Hematopoietic multipotent progenitor cell treated with erythropoietin and hydrocortisone succinate and interleukin-3 and kit ligand, for 6 days (in vitro differentiated cells): ENCODE measurements around the gene BCAT1.
"Not testable (repeated sequence)": the region's sequence is repeated elsewhere in the genome, so short reads cannot be mapped to it uniquely, and the experiment has no call there.

ENCODE experiments used
- DNase-seq: peaks from one replicate; pipeline ENCODE4 v3.0.0-alpha.2; 2015

Gene BCAT1

DNA sequence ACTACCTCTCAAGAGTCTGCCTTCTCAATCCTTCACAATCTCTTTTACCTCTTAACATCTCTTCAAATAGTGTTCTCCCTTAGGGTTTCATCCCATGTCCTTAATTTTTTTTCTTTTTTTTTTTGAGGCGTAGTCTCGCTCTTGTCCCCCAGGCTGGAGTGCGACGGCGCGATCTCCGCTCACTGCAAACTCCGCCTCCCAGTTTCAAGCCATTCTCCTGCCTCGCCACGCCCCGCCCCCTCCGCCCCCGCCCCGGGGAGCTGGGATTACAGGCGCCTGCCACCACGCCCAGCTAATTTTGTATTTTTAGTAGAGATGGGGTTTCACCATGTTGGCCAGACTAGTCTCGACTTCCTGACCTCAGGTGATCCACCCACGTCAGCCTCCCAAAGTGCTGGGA is 7.0 kb upstream of the BCAT1 start:
- no peak for DNase-seq

DNA sequence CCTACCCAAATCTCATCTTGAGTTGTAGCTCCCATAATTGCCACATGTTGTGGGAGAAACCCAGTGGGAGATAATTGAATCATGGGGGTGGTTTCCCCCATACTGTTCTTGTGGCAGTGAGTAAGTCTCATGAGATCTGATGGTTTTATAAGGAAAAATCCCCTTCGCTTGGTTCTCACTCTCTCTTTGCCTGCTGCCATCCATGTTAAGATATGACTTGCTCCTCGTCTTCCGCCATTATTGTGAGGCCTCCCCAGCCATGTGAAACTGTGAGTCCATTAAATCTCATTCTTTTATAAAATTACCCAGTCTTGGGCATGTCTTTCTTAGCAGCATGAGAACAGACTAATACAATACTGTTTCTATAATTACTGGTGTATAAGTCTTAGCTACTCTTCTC is 6.5 kb upstream of the BCAT1 start:
- DNase-seq: no peak

DNA sequence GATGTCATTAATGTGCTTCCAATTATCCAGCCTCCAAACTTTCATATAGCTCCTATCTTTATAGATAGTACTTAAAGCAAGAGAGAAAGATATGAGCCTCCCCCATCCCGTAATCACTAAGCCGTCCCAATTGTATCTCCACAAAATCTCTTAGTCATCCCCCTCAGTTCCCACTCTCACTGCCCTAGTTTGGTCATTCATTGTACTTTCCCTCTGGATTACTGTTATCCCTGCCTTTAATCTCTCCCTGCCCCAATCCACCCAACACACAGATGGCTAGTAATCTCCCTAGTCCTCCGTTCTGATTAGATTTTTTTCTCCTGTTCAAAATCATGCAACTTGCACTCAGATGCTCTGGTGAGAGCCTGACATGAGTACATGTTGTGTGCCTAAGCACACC is 5.4 kb upstream of the BCAT1 start:
- no peak for DNase-seq

DNA sequence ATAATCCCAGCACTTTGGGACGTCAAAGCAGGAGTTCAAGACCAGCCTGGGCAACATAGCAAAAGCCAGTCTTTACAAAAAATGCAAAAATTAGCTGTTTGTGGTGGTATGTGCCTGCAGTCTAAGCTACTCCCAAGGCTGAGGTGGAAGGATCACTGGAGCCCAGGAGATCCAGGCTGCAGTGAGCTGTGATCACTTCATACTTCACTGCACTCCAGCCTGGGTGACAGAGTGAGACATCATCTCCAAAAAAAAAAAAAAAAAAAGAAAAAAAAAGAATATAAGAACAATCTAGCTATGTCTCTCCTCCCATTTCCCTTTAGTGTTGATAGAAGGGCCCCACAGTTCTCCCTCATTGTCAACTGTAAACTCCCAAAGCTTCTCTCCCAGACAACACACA is 3.5 kb upstream of the BCAT1 start:
- DNase-seq: no peak

DNA sequence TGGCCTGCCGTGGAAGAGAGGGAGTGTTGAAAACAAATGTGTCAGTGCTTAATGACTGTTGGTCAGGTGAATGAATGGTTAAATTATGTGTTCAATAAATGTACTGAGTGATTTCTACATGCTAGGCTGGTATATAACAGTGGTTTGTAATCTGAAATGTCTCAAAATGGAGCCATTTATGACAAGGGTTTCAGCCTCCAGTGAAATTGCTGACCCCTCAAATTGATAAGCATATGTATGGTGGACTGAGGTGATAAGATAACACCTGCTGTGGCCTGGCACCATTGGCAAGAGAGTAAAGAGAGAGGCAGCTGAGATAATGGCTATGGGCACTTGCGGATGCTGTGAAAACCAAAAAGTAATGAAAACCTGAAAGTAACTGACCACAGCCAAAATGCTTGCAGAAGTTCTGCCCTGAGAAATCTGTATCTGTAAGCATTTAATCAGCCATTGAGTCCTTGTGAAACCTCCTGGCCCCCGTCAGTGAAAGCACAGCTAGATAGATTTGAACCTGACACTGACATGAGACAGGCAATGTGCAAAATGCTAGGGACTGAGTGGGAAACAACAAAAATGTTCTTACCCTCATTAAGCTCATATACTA is 1.4 kb upstream of the BCAT1 start:
- DNase-seq: peak; percentile 92

DNA sequence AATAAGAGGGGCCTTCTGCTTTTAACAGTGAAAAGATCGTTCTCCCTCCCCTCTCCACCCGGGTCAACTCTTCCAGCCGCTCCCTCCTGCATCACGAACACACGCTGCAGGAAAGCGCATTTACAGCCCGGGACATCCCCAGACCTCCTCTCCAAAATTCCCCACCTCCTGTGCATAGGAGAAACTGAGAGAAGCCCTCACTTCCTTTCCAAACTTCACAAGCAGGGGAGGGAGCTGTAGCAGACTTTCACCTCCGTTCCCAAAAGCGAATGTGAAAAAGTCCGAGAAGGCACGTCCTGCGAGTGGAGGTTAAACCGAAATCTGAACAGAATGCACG is 513 bp downstream of the BCAT1 start:
- DNase-seq: peak; percentile 54

DNA sequence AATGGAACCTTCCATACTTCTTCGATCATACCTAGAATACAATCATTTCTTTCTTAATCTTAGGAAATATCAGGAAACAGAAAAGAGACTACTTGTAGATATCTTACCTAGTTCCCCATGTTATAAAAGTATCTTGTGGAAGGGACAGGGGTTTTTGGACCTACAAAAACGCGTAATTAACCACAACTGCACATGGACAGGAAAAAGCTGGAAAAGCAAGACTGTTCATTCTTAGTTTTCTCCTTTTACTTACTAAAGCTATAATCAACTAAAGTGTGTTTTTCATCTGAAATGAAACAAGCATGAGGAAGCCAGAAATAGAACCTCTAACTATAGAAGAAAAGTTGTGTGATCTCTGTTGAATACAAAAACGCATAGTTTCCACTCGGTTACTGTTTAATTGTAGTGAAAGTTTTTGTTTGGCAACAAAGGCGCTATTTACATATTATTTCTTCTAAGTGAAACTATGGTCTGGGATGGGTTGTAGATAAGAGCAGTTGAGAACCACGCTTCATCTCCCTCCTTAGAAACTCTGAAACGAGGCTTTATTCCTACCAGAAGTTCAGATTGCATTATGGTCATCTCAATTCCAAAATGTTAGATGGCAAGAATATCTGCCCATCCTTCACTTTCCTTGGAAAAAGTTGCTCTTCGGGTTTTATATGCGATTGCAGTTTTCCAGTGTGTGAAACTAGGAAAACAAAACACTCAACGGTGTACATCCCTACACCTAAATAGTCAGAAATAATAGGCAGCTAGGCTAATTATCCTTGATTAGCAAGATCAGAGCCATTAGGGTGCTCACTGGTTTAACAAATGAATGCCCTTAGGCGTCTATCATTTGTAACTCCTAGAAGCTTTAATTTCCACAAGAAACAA is 1.1 kb downstream of the BCAT1 start:
- peak; percentile 61 for DNase-seq

DNA sequence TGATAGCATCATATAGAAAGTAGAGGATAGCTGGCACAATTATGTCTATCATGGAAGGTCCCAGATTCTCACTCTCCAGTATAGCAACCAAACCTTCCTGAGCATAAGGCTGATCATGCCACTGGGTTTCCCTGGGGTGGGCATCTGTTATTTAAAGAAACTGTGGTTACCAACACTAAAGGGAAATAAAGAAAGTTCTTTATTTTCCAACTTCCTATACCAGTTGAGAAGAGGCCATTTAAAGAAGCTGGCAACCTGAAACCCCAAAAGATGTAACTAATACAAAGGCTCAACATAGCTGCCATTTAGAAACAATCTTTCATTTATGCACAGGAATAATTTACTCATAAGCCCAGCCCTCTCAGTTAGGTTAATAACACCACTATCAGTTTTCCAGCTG is 3.1 kb downstream of the BCAT1 start:
- DNase-seq: peak; percentile 39

DNA sequence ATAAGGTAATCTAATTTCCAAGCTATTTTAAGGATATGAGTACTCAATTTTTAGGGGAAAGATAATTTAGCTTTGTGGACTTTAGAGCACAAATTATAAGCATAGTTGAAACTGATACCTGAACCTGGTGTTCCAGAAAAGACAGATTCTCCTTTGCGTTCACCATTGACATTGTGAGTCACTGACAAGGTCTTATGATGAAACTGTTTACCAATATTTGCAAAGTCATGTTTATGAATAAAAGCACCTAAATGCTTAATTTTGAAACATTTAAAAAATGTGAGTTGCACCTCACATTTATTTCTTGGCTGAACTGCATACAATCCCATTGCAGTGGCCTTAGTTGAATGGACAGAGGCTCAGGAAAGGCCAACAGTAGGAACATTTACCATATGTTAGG is 3.9 kb downstream of the BCAT1 start:
- no peak for DNase-seq

DNA sequence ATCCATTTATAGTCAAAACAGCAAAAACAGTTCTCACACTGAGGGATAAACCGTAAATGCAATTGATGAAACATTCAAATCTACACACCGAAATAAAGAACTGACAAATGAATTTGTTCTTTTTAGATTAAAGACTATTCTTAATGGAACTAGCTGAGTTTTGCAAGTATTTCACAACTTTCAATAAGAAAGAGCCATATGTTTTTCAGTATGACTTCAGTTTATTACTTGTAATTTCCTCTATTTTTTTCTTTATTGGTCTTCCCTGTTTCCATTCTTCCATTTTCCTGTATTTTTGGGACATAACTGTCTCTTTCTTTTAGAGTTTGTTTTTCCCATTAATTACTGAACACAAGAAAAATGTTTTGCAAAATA is 4.3 kb downstream of the BCAT1 start:
- no peak for DNase-seq

DNA sequence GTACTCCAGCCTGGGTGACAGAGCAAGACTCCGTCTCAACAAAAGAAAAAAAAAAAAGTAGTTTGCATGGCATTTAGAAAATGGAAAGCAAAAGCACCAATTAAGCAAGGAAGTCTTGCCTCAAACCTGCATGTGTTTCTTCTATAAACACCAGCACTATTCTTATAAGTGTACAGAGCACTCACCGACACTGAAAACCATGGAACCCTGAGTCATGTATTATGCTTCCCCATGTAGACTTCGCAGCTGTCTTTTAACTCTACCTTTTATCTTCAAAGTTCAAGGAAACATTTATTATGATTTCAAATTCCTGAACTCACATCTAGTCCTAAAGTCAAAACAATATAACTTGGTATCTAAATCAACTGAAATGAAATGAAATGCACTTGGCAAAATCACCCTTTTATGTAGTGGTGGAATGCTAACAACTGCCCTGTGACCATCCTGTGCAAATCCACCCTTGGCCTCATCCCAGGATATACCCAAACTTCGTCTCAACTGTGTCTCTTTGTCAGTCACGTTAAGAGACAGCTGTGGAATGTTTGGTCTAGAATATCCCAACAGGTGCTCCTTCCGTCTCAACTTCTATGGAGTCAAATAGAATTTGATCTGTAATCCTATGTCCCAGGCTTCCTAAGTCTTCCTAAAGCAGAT is 4.8 kb downstream of the BCAT1 start:
- no peak for DNase-seq

DNA sequence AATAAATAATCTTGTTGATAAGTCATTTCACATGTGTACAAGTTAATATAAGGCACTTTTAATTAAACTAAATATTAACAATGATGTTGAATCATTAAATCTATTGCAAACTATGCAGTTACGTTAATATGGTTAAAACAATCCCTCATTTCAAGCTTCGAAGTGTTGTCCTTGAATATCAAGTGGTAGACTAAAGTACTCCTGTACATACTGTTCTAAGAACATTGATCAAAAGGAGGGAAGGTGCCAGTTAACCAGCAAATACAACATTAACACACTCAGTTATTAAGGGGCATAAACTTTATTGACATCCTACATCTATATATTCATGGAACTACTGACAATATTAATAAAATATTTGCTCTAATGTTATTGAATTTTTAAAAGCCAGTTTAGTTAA is 8.7 kb downstream of the BCAT1 start:
- no peak for DNase-seq

DNA sequence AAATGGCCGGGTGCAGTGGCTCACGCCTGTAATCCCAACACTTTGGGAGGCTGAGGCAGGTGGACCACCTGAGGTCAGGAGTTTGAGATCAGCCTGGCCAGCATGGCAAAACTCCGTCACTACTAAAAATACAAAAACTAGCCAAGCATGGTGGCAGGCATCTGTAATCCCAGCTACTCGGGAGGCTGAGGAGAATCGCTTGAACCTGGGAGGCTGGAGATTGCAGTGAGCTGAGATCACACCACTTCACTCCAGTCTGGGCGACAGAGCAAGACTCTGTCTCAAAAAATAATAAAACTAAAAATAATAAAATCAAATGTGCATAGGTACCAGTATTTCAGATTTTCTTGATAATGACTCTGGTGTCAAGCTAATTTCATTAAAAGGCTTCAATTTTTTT is 9.3 kb downstream of the BCAT1 start:
- DNase-seq: not testable (repeated sequence)

DNA sequence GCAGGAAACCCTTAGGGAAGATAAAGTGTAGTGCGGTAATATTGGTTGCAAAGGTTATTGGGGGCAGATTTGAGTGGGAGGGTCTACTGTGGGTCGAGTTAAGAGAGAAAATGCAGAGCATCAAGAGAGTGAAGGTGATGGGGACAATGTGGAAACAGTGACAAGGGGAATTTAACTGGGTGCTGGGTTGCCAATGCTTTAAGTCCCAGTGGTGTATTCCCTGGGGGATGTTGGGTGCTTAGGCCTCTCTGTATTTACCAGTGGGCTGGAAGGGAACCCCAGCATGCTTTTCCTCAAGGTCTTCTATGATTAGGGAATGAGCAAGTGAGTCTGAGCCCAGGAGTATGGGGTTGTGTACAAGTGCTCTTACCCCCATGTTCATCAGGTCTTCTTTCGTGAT is 10.6 kb downstream of the BCAT1 start:
- no peak for DNase-seq

DNA sequence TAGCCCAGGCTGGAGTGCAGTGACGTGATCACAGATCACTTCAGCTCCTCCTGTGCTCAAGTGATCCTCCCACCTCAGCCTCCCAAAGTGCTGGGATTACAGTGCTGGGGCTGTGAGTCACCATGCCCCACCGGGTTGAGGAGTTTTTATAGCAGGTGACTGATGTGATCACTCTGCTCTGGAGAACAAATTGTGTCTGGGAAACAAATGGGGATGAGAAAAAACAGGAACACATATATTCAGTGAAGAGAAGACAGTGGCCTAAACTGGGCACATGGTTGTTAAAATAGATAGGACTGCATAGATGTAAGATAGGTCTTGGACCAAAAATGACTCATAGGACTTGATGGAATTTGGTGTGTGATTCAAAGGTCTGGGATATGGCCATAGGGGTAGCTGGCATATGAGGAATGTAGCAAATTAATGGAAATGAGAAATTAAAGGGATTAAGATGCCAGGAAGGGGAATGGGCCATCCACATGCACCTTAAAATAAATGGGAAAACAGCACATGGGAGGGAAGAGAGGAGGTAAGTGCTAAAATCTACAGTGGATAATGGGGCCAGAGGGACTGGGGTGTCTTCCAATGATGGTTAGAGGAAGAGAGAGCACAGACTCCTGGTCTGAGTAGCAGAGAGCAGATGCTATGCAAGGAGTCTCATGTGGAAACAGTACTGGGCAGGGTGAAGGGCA is 11.2 kb downstream of the BCAT1 start:
- no peak for DNase-seq

DNA sequence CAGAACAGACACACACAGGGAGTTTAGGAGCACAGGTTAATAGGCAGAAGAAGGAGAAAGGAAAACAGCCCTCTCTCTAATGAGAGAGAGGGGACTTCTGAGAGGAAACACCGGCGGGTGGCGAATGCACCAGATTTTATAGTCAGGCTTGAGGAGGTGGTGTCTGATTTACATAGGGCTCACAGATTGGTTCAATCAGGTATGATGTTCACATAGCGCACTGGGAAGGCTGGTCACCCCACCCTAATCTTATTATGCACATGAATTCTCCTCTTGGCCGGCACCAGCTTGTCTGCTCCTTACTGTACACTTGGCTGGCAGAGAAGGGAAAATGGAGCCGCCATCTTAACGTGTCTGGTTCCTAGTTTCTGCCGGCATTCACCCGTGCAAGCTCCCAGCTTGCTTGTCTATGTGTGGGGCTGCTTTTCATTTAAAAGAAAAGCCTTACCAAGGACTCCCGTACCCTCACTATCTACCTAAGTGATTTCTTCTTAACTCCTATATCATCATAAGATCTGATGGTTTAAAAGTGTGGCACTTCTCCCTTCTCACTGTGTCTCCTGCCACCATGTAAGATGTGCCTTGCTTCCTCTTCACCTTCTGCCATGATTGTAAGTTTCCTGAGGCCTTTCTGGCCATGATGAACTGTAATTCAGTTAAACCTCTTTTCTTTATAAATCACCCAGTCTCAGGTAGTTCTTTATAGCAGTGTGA is 15.1 kb downstream of the BCAT1 start:
- no peak for DNase-seq

DNA sequence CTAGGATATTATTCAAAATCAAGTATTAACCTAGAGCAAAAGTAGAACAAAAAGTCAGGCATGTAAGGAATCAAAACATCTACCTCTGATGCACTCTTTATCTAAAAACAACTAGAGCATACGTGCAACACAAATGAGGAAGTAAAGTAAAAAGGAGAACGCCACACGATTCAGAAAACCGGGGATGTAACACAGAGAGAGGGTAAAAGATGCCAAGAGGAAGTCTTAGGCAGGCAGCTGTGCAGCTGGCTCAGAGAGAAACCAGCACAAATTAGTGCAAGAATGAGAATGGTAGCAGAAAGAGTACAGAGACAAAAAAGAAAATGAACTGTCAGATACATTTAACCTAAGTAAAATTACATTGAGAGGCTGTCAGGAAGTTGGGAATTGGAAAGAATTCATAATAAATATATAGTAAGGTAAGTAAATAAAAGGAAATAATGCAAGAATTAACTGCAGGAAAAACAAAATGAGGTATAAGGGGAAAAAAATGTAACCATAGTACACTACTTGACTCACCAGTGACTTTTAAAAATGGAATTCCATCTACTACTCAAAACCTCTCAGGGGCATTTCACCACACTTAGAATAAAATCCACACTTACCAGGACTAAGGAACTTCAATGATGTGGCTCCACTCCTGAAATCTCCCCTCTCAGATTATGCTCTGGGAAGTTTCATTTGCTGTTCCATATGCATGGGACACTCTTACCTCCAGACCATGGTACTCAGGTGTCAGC is 17.1 kb downstream of the BCAT1 start:
- DNase-seq: peak; percentile 76

DNA sequence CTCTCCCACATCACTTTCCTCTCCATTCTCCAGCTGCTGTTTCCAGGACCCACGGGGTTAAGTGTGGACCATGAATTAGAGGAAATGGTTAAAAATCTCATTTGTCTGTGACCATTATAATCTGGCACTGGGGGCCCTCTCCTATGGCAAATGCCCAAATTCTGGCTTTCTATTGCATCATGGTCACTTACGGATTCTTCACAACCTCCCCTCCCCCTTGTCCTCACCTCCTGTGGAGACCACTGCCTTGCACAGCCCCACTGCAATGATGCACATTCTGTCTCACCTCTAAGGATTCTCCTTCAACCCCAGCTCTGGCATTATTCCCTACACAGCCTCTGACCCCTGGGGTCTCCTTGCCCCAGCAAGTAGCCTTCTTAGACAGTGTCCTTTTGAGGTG is 18.9 kb downstream of the BCAT1 start:
- DNase-seq: no peak

DNA sequence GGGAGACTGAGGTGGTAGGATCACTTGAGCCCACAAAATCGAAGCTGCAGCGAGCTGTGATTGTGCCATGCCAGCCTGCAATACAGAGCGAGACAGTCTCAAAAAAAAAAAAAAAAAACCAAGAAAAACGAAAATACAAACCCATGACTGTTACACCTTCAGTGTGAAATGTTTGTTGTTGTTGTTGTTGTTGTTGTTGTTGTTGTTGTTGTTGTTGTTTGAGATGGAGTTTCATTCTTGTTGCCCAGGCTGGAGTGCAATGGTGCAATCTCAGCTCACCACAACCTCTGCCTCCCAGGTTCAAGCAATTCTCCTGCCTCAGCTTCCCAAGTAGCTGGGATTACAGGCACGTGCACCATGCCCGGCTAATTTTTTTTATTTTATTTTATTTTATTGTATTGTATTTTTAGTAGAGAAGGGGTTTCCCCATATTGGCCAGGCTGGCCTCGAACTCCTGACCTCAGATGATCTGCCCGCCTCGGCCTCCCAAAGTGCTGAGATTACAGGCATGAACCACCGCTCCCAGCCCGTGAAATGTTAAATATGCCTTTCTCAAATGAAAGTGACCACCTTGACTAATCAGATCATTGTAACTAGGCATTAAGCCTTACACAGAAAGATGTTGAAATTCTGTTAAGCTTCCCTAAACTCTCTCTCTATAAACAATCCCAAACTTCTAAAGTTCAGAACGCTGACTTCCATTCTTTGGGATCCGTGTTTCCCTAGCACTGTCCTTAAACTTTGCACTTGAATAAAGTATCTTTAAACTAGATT is 20.2 kb downstream of the BCAT1 start:
- not testable (repeated sequence) for DNase-seq

DNA sequence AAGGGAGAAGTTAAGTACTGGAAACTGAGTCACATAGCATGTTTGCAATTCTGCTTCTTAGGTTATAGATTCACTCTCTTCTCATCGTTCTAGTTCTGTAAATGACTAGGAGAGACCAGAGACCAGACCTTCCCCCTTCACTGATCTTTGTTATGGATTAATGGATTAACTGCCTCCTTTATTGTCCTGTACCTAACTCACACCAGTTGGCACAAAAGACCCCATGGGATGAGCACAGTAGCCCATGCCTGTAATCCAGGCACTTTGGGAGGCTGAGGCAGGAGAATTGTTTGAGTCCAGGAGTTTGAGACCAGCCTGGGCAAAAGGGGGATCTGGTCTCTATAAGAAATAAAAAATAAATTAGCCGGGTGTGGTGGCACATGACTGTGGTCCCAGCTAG is 20.8 kb downstream of the BCAT1 start:
- DNase-seq: no peak

DNA sequence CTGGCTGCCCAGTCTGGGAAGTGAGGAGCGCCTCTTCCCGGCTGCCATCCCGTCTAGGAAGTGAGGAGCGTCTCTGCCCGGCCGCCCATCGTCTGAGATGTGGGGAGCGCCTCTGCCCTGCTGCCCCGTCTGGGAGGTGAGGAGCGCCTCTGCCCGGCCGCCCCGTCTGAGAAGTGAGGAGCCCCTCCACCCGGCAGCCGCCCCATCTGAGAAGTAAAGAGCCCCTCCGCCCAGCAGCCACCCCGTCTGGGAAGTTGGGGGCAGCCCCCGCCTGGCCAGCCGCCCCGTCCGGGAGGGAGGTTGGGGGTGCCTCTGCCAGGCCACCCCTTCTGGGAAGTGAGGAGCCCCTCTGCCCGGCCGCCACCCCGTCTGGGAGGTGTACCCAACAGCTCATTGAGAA is 22.8 kb downstream of the BCAT1 start:
- not testable (repeated sequence) for DNase-seq

DNA sequence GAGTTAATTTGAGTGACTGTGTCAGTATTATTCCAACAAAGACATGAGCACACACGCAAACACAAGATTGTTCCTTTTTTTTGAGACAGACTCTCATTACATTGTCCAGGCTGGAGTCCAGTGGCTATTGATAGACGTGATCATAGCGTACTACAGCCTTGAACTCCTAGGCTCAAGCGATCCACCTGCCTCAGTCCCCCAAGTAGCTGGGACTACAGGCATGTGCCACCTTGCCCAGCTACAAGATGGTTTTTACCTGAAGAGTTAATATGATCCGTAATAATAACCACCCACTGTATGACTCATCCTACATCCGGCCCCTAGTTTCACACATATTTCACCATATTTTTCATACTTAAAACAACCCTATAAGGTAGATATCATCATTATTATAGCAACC is 26.8 kb downstream of the BCAT1 start:
- no peak for DNase-seq
